ENCODE measurements around the gene CST3. TPM values are rescaled to one million over a fixed set of nuclear protein-coding genes. Genes with fewer than 3 reads are reported as not detected.

The CST3 gene
- total and polyA plus RNA-seq, 2 of the 8 experiments (the other 6 are each of a cell fraction or from before 2014, with no cell fraction given), result 53.2 to 184 TPM

DNA sequence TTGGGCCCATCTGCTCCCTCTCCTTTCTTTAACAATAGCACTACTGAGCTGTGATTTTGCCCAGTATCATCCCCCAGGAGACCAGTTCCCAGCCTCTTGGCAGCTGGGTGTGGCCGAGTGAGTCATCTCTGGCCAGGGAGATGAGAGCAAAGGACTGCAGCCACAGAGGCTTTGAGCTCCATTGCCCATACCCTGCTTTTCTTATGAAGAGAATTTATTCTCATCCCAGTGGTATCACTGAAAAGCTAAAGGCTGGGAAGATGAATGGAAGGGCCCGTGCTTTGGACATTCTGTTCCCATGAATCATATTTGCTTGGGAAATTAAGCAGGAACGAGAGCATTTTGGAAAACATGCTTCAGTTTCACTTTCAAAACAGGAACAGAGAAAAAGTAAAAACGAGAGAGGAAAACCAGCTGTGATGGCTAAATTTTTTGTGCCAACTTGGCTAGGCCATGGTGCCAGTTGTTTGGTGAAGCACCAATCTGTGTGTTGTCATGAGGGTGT is 14.9 kb downstream of the CST3 start:
- H2BK120ac ChIP-seq (replicated peaks; ENCODE audit: low read depth, low read length), result no peak overlapping the region
- H4K91ac ChIP-seq (replicated peaks; ENCODE audit: insufficient read length, low read length), result no peak overlapping the region
- CTCF ChIA-PET (ENCODE audit: partially characterized antibody), result interaction anchor here (2.1 kb wide), 1 partner anchor 16 kb away, joined by 7 read pairs; no protein-coding TSS in a partner anchor
- H3K4me3 ChIP-seq (ENCODE audit: extremely low read depth in 1 of 4, insufficient read depth in 2 of 4, low read depth in 3 of 4, low read length in 4 of 4), result no peak overlapping the region
- no peak overlapping the region for H2BK20ac ChIP-seq (ENCODE audit: low read length)
- H2BK15ac ChIP-seq (ENCODE audit: low read length), result no peak overlapping the region
- no peak overlapping the region for H3K23ac ChIP-seq (ENCODE audit: insufficient read length)
- no peak overlapping the region for H4K8ac ChIP-seq (ENCODE audit: extremely low read depth, insufficient read depth, low read length)
- TF ChIP-seq CBX5 (IDR thresholded peaks at IDR 0.05; ENCODE audit: low read depth, low read length), result no peak
- TF ChIP-seq ASH2L (IDR thresholded peaks at IDR 0.05; ENCODE audit: low read length), result no peak
- peak; percentile 67; the same call in 1 of the 2 replicates for TF ChIP-seq JUND (IDR thresholded peaks at IDR 0.05; ENCODE audit: low read length)
- H3K18ac ChIP-seq (ENCODE audit: extremely low read depth, low read length), result no peak overlapping the region; the same call in 1 of the 2 replicates
- H2BK12ac ChIP-seq (ENCODE audit: low read depth, low read length), result no peak overlapping the region
- FAIRE-seq (no peak), DNase-seq (ENCODE audit: low read depth in 1 of 2, low spot score in 2 of 2) (no peak)
- peaks cover 2% of the 10 kb centered on the region; the same call in 1 of the 2 replicates for H3K23me2 ChIP-seq (ENCODE audit: low read depth, low read length)
- peaks cover 0 to 4% (median 2%) of the 10 kb centered on the region in 4 experiments; a peak in 3 of 7 replicates for H3K4me1 ChIP-seq (replicated peaks in 1 of 4; ENCODE audit: control insufficient read depth in 3 of 4, insufficient read depth in 4 of 4, low read length in 3 of 4)
- H3K27me3 ChIP-seq (replicated peaks in 1 of 4; ENCODE audit: control insufficient read depth in 3 of 4, extremely low read depth in 1 of 4, insufficient read depth in 3 of 4, low read length in 3 of 4), result no peaks in the 10 kb centered on the region
- H4K20me1 ChIP-seq (replicated peaks in 1 of 2; ENCODE audit: control insufficient read depth in 1 of 2, insufficient read depth in 2 of 2, low read length in 2 of 2), result no peaks in the 10 kb centered on the region
- no peaks in the 10 kb centered on the region for H3K79me1 ChIP-seq (ENCODE audit: low read depth, low read length)
- no peak overlapping the region for H3K27ac ChIP-seq (ENCODE audit: low read depth, low read length)
- 73% methylated on average over 4 of the region's 4 CpGs; no CpG with 5 or more reads in 1 of the 2 experiments for WGBS, 2 experiments (ENCODE audit: extremely low coverage in 1 of 2, insufficient coverage in 1 of 2, insufficient read length in 1 of 2, insufficient replicate concordance in 2 of 2, low coverage in 1 of 2, low lambda C conversion rate in 2 of 2, missing lambda C conversion rate in 1 of 2)
- H2AFZ ChIP-seq (ENCODE audit: low read length), result no peak overlapping the region; the same call in 1 of the 2 replicates
- no peak overlapping the region for H3K4me2 ChIP-seq (ENCODE audit: insufficient read depth in 1 of 2, low read depth in 2 of 2, low read length in 2 of 2)
- POLR2A ChIA-PET (ENCODE audit: partially characterized antibody), result no interaction called here
- H3K9me3 ChIP-seq (ENCODE audit: insufficient read depth in 2 of 2, low read depth in 1 of 2, low read length in 1 of 2), result no peaks in the 10 kb centered on the region
- H3K36me3 ChIP-seq (ENCODE audit: control insufficient read depth in 2 of 4, insufficient read depth in 4 of 4, low read length in 3 of 4), result no peaks in the 10 kb centered on the region
- no peak overlapping the region for H3K9ac ChIP-seq (replicated peaks in 1 of 4; ENCODE audit: extremely low read depth in 1 of 4, low read depth in 3 of 4, low read length in 3 of 4)
- no peak overlapping the region for H3K4ac ChIP-seq (replicated peaks; ENCODE audit: insufficient read length, low read depth, low read length)
- H2AK5ac ChIP-seq (ENCODE audit: low read depth, low read length), result no peak overlapping the region
- H2BK5ac ChIP-seq (ENCODE audit: low read depth, low read length), result no peak overlapping the region
- no peak overlapping the region for H4K5ac ChIP-seq (ENCODE audit: insufficient read length, low read depth, low read length)
- no peak overlapping the region for H3K56ac ChIP-seq (replicated peaks; ENCODE audit: insufficient read length, low read depth, low read length)
- H3K79me2 ChIP-seq (ENCODE audit: control insufficient read depth in 1 of 2, insufficient read depth in 2 of 2, low read length in 2 of 2), result no peaks in the 10 kb centered on the region
- no peak overlapping the region for H3K14ac ChIP-seq (ENCODE audit: insufficient read length)

All from H1 (cell line).